ENCODE data around the gene CEACAM18.
A peak's percentile ranks its signal among the peaks of the same experiment; 100 is the strongest.

DNA sequence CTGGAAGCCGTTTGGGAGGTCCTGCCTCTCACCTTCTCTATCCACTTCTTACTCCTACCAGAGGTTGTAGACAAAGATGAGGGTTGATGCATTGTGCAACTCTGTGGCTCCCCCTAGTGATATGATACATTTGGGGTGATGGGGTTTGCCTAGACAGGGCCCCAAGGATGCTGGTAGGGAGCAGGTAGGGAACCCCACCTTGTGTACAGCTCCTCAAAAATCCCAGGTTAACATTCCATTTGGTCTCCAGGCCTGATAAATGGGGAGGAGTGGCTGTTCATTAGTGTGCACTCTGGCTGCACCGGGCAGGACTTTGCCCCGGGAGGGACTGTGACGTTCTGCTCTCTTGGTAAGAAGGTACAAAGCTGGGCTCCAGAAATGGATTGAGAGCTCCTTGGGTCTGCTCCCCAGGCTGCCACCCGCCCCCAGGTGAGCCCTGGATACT lies 39.3 kb upstream of the CEACAM18 start:
- TF ChIP-seq MAFK (IDR thresholded peaks at IDR 0.05; ENCODE audit: low read depth, low read length) (no peak), CEBPB (IDR thresholded peaks at IDR 0.05; ENCODE audit: low read depth, low read length) (no peak), POLR2A (IDR thresholded peaks at IDR 0.05; ENCODE audit: low read depth, low read length) (no peak), CHD1 (IDR thresholded peaks at IDR 0.05; ENCODE audit: low read depth, low read length) (no peak), SMC3 (IDR thresholded peaks at IDR 0.05; ENCODE audit: low read depth, low read length) (no peak), RFX5 (IDR thresholded peaks at IDR 0.05; ENCODE audit: low read depth, low read length) (no peak), MAZ (IDR thresholded peaks at IDR 0.05; ENCODE audit: borderline replicate concordance, low read depth, low read length) (no peak), RAD21 (IDR thresholded peaks at IDR 0.05; ENCODE audit: low read length) (peak; percentile 9; the same call in 1 of the 2 replicates), BHLHE40 (IDR thresholded peaks at IDR 0.05; ENCODE audit: low read depth, low read length) (no peak)
- TF ChIP-seq, protein P1, sequence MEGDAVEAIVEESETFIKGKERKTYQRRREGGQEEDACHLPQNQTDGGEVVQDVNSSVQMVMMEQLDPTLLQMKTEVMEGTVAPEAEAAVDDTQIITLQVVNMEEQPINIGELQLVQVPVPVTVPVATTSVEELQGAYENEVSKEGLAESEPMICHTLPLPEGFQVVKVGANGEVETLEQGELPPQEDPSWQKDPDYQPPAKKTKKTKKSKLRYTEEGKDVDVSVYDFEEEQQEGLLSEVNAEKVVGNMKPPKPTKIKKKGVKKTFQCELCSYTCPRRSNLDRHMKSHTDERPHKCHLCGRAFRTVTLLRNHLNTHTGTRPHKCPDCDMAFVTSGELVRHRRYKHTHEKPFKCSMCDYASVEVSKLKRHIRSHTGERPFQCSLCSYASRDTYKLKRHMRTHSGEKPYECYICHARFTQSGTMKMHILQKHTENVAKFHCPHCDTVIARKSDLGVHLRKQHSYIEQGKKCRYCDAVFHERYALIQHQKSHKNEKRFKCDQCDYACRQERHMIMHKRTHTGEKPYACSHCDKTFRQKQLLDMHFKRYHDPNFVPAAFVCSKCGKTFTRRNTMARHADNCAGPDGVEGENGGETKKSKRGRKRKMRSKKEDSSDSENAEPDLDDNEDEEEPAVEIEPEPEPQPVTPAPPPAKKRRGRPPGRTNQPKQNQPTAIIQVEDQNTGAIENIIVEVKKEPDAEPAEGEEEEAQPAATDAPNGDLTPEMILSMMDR (conservative IDR thresholded peaks at IDR 0.05; ENCODE audit: low read depth, low read length), result peak; percentile 27
- TF ChIP-seq, protein P2, sequence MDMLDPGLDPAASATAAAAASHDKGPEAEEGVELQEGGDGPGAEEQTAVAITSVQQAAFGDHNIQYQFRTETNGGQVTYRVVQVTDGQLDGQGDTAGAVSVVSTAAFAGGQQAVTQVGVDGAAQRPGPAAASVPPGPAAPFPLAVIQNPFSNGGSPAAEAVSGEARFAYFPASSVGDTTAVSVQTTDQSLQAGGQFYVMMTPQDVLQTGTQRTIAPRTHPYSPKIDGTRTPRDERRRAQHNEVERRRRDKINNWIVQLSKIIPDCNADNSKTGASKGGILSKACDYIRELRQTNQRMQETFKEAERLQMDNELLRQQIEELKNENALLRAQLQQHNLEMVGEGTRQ (IDR thresholded peaks at IDR 0.05; ENCODE audit: low read depth, low read length), result no peak
- TF ChIP-seq, protein P3, sequence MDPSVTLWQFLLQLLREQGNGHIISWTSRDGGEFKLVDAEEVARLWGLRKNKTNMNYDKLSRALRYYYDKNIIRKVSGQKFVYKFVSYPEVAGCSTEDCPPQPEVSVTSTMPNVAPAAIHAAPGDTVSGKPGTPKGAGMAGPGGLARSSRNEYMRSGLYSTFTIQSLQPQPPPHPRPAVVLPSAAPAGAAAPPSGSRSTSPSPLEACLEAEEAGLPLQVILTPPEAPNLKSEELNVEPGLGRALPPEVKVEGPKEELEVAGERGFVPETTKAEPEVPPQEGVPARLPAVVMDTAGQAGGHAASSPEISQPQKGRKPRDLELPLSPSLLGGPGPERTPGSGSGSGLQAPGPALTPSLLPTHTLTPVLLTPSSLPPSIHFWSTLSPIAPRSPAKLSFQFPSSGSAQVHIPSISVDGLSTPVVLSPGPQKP (IDR thresholded peaks at IDR 0.05; ENCODE audit: borderline replicate concordance, low read depth, low read length), result no peak

Measured in IMR-90 (cell line).